PC-9 (cell line): ENCODE measurements around the gene TSC22D3. TPM values are rescaled to one million over a fixed set of nuclear protein-coding genes. Genes with fewer than 3 reads are reported as not detected.

Experiments used
- BruUV-seq: library from RNA; stranded (reverse); fragments of 400-500 nt; replicated peaks from 2 replicates; lab custom pipeline; 2021; lab: Mats Ljungman, UMichigan
- CTCF ChIA-PET: fragments of 300-600 bp; sonication (Branson Sonifier 250); formaldehyde crosslinking; loops from one replicate; lab custom pipeline; 2022; ENCODE audit warnings: antibody characterized with exemption; lab: Charles Lee
- POLR2A ChIA-PET: fragments of 300-600 bp; sonication (Branson Sonifier 250); formaldehyde crosslinking; loops from one replicate; lab custom pipeline; 2022; ENCODE audit warnings: antibody characterized with exemption; ENCODE audit not compliant: unreplicated experiment; lab: Charles Lee
- DNase-seq, 2 experiments: peaks; one replicate each; pipeline versions ENCODE4 v3.0.0 to v3.0.0-alpha.2; 2015 to 2022; ENCODE audit warnings: mixed read lengths in 1 of 2
- H2AFZ ChIP-seq: fragments of 200-600 bp; sonication (generic); 2 replicates; pipeline ENCODE4 v1.8.1; 2017; ENCODE audit warnings: antibody characterized with exemption
- H3F3A ChIP-seq: fragments of 200-600 bp; sonication (generic); 2 replicates; pipeline ENCODE4 v1.8.1; 2017; ENCODE audit warnings: antibody characterized with exemption, mild to moderate bottlenecking, low read depth; ENCODE audit not compliant: insufficient read depth
- H3K27ac ChIP-seq: fragments of 200-600 bp; sonication (generic); 2 replicates; pipeline ENCODE4 v1.6.1; 2016; ENCODE audit warnings: mixed run types
- H3K27me3 ChIP-seq: fragments of 200-600 bp; sonication (generic); 2 replicates; pipeline ENCODE4 v1.6.1; 2016; ENCODE audit warnings: low read depth, mixed run types; ENCODE audit not compliant: insufficient read depth
- H3K36me3 ChIP-seq: fragments of 200-600 bp; sonication (generic); 2 replicates; pipeline ENCODE4 v1.6.1; 2016; ENCODE audit warnings: low read depth, mixed run types
- H3K4me1 ChIP-seq: fragments of 200-600 bp; sonication (generic); replicated peaks from 2 replicates; pipeline ENCODE4 v1.6.1; 2016; ENCODE audit warnings: mixed run types; ENCODE audit not compliant: insufficient read depth
- H3K4me2 ChIP-seq: fragments of 200-600 bp; sonication (generic); 2 replicates; pipeline ENCODE4 v1.6.1; 2017; ENCODE audit warnings: mixed run types
- H3K4me3 ChIP-seq: fragments of 200-600 bp; sonication (generic); 2 replicates; pipeline ENCODE4 v1.6.1; 2016; ENCODE audit warnings: mixed run types
- H3K79me2 ChIP-seq: fragments of 200-600 bp; sonication (generic); 2 replicates; pipeline ENCODE4 v1.6.1; 2017; ENCODE audit warnings: low read depth, mixed run types
- H3K9me2 ChIP-seq: fragments of 200-600 bp; sonication (generic); 2 replicates; pipeline ENCODE4 v1.8.1; 2017; ENCODE audit warnings: mild to moderate bottlenecking; ENCODE audit not compliant: insufficient read depth
- H3K9me3 ChIP-seq: fragments of 200-600 bp; sonication (generic); 2 replicates; pipeline ENCODE4 v1.8.1; 2016; ENCODE audit warnings: low read depth; ENCODE audit not compliant: insufficient read depth
- H4K20me1 ChIP-seq: fragments of 200-600 bp; sonication (generic); 2 replicates; pipeline ENCODE4 v1.8.1; 2017; ENCODE audit not compliant: insufficient read depth
- CTCF ChIP-seq: fragments of 200-600 bp; sonication (generic); conservative IDR thresholded peaks from 2 replicates; pipeline ENCODE4 v1.6.1; 2017; ENCODE audit warnings: mixed run types, antibody characterized with exemption, mild to moderate bottlenecking, moderate library complexity
- EZH2 ChIP-seq: fragments of 200-600 bp; sonication (generic); IDR thresholded peaks from 2 replicates; pipeline ENCODE4 v1.8.0; 2017; ENCODE audit warnings: antibody characterized with exemption, low read depth
- intact Hi-C: fragments of 100-400 bp; cut with micrococcal nuclease; formaldehyde crosslinking; loops from one replicate; pipeline ENCODE4 v1.10.0; 2022; ENCODE audit not compliant: unreplicated experiment
- total RNA-seq: library from RNA; stranded (reverse); gene quantifications from 2 replicates; pipeline ENCODE4 v1.2.3, GENCODE V29; 2021

The TSC22D3 gene
- total RNA-seq, 1 experiment from 2014 or later, result 43.9 TPM

- no peaks in the 10 kb centered on the region for H3K36me3 ChIP-seq
- H3K27ac ChIP-seq, result peak overlapping the region; percentile 61
- ChIA-PET CTCF (interaction anchor here (0.7 to 1.0 kb wide), 5 partner anchors 17 to 136 kb away, joined by 3 to 5 read pairs (median 4); no protein-coding TSS in a partner anchor), POLR2A (interaction anchor here (0.6 kb wide), 1 partner anchor 631 kb away, joined by 4 read pairs; no protein-coding TSS in a partner anchor)
- DNase-seq, result peak; percentile 61 to 88
- H3K4me3 ChIP-seq, result peak overlapping the region; percentile 4; the same call in 1 of the 2 replicates
- TF ChIP-seq CTCF (no peak), EZH2 (no peak)
- no peaks in the 10 kb centered on the region for H3K27me3 ChIP-seq
- H4K20me1 ChIP-seq, result no peaks in the 10 kb centered on the region
- intact Hi-C loops, result loop anchor here (2.0 kb wide), 1 partner anchor 50 kb away; no protein-coding TSS in a partner anchor
- BruUV-seq, result no TSS peak
- H3K79me2 ChIP-seq, result peaks cover 4% of the 10 kb centered on the region; the same call in 1 of the 2 replicates
- peak overlapping the region; percentile 70 for H3K4me2 ChIP-seq
- H2AFZ ChIP-seq, result peak overlapping the region; percentile 39
- peaks cover 32% of the 10 kb centered on the region for H3F3A ChIP-seq
- peaks cover 2% of the 10 kb centered on the region; the same call in 1 of the 2 replicates for H3K9me3 ChIP-seq
- H3K9me2 ChIP-seq, result no peaks in the 10 kb centered on the region
- peaks cover 52% of the 10 kb centered on the region for H3K4me1 ChIP-seq
Observed at GRCh38 chrX:107766470-107767150, 9.0 kb downstream of the TSC22D3 start.

DNA sequence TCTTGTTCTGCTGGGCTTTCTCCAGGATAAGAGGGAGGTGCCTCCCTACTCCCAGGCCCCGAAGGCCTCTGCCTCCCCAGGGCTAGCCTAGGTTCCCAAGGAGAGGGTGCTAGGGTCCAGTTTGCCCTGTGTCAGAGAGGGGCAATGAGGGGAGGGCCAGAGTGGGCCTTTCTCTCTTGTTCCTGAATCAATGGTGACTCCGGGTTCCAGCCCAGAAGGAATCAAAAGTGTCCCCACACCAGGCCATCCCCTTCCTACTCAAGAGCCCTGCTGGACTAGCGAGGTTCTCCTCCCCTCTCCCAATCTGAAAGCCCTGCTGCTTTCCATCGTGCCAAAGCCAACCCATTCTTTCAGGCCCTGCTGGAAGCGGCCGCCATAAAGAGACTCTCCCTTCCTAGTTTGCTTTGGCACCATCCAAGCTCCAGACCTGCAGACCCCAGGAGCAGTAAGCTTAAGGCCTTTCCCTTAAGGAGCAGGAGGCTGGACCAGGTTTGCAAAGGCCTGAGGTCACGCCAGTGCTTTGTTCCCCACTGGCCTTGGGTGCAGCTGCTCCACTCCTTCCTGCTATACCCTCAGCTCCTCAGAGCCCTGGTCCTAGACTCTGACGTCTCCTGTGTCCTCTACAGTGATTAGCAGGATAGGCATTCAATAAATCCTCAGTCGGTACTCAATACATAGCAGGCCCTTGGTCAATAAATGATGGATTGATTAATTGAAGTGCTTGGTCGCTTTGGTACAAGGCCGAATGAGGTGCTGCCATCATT is 10.6 kb downstream of the TSC22D3 start:
- H3K79me2 ChIP-seq, result peaks cover 4% of the 10 kb centered on the region; the same call in 1 of the 2 replicates
- H3K9me2 ChIP-seq, result no peaks in the 10 kb centered on the region
- no TSS peak for BruUV-seq
- POLR2A ChIA-PET, result no interaction called here
- peaks cover 52% of the 10 kb centered on the region for H3K4me1 ChIP-seq
- TF ChIP-seq CTCF (no peak), EZH2 (no peak)
- no peaks in the 10 kb centered on the region for H4K20me1 ChIP-seq
- intact Hi-C loops, result no loop called here
- no peak overlapping the region for H3K4me3 ChIP-seq
- no peak for DNase-seq
- H3K27ac ChIP-seq, result no peak overlapping the region
- H3K36me3 ChIP-seq, result no peaks in the 10 kb centered on the region
- H3K4me2 ChIP-seq, result peak overlapping the region; percentile 50
- H3K27me3 ChIP-seq, result no peaks in the 10 kb centered on the region
- CTCF ChIA-PET, result no interaction called here
- H2AFZ ChIP-seq, result no peak overlapping the region
- H3K9me3 ChIP-seq, result peaks cover 2% of the 10 kb centered on the region; the same call in 1 of the 2 replicates
- H3F3A ChIP-seq, result peaks cover 32% of the 10 kb centered on the region

DNA sequence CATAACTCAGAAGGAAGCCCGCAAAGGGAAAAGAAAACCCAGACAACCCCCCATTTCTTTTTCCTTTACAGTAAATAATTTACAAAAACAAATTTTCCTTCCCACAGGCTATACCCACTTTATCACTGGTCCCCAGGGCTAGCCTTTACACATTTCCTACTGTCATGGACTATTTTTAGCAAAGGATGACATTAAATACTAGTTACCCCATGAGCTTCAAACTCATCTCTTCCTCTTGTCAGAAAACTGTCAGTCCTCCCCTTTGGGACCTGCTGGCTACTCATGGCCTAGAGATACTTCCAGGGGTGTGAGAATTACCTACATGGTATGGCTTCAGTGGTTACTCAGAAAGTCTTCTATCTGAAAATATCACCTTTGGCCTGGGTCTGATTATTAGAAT is 11.9 kb downstream of the TSC22D3 start:
- no peaks in the 10 kb centered on the region for H3K36me3 ChIP-seq
- H3K4me3 ChIP-seq, result no peak overlapping the region

More for the DNA sequence above, 11.9 kb downstream of the TSC22D3 start:
- TF ChIP-seq EZH2 (no peak), CTCF (no peak)
- peaks cover 4% of the 10 kb centered on the region; the same call in 1 of the 2 replicates for H3K79me2 ChIP-seq
- H2AFZ ChIP-seq, result no peak overlapping the region
- 0 out of 2 replicates have a peak overlapping the region, but pooled peaks have one; percentile 35 for H3K27ac ChIP-seq
- H3K9me2 ChIP-seq, result no peaks in the 10 kb centered on the region
- peaks cover 52% of the 10 kb centered on the region for H3K4me1 ChIP-seq
- intact Hi-C loops, result no loop called here
- peaks cover 32% of the 10 kb centered on the region for H3F3A ChIP-seq
- H3K9me3 ChIP-seq, result peaks cover 2% of the 10 kb centered on the region; the same call in 1 of the 2 replicates
- H3K27me3 ChIP-seq, result no peaks in the 10 kb centered on the region
- peak overlapping the region; percentile 50 for H3K4me2 ChIP-seq
- ChIA-PET CTCF (interaction anchor here (0.9 kb wide), 1 partner anchor 108 kb away, joined by 3 read pairs; no protein-coding TSS in a partner anchor), POLR2A (no interaction called here)
- BruUV-seq, result no TSS peak
- DNase-seq, result no peak
- H4K20me1 ChIP-seq, result no peaks in the 10 kb centered on the region
